ENCODE measurements around the gene ZNF304.

The ZNF304 gene

GRCh38 chr19:57350877-57351805, at the start of gene ZNF304:
ZNF304 (plus strand) TSS chr19:57351271; CDS start chr19:57351665, 394 bp downstream.
- peak; percentile 78 for DNase-seq

GRCh38 chr19:57302020-57302465, 49.0 kb upstream of the ZNF304 start:
- DNase-seq = no peak

DNA sequence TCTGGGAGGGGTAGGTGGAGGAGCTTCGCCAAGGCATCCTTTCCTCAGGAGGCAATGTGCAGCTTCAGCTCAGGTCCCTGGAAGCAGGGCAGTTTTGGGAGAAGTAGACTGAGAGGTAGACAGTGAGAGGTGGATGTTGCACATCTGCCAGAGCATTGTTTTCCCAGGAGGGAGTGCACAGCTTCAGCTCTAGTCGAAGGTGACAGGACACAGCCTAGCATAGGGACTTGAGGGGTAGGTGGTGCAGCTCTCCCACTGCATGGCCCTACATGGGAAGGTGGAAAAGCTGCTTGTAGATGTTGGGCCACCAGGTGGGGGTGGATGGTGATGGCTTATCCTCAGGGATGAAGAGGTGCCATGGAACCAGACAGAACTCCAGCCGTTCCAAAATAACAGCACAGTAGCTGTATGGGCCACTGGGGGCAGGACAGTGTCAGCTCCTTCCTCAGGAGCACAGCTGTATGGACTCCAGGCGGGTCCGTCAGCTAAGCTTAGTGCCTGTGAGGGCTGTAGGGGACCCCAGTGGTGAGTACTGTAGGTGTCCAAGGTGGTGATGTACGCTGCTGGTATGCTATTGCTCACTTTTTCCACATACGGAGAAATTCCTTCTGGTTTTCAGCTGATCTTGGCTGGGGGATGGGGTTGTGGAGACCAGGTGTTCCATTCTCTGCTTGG, 48.2 kb upstream of the ZNF304 start:
- no peak for DNase-seq

DNA sequence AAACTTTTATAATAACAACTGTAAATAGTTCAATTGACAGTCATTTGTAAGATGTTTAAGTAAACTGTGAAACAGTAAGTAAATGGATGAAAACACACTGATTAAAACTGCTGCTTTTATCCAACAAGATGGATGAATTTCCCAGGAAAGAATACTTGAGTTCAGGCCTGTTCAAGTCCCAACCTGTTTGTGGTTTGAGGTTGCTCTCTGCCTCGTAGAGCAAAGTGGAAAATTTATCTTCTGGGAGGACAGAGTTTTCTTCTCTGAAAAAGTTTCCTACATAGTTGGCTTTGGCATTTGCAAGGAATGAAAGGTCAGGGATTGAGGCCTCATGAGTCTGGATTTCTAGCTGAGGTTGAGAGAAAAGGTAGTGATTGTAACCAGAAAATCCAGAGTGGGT, 46.0 kb upstream of the ZNF304 start:
- no peak for DNase-seq

GRCh38 chr19:57308514-57308913, 42.6 kb upstream of the ZNF304 start:
- DNase-seq = no peak

GRCh38 chr19:57310792-57311191, 40.3 kb upstream of the ZNF304 start:
- DNase-seq = no peak

DNA sequence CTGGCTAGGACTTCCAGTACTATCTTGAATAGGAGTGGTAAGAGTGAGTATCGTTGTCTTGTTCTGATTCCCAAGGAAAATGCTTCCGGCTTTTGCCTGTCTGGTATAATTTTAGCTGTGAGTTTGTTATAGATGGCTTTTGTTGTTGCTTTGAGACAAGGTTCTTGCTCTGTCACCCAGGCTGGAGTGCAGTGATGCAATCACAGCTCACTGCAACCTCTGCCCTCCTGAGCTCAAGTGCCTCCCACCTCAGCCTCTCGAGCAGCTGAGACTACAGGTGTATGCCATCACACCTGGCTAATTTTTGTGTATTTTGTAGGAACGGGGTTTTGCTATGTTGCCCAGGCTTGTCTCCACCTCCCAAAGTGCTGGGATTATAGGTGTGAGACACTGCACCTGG, 36.9 kb upstream of the ZNF304 start:
- DNase-seq = no peak

DNA sequence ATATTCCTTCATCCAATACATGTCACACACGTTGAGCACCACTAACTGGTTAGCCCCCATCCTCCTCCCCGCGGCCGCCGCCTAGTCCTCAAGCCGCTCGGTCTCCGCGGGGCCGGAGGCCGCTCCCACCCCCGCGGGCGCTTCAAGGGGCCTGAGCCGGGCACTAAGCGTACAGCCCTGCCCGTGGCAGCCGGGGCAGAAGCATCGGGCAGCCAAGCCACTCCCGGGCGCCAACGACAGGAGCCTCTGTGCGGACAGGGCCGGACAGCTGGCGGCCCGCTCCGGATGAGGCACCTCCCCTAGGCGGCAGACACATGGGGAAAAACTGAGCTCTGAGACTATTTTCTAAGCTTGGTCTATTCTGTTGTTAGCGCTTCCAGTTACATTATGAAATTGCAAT, 33.6 kb upstream of the ZNF304 start:
- no peak for DNase-seq

DNA sequence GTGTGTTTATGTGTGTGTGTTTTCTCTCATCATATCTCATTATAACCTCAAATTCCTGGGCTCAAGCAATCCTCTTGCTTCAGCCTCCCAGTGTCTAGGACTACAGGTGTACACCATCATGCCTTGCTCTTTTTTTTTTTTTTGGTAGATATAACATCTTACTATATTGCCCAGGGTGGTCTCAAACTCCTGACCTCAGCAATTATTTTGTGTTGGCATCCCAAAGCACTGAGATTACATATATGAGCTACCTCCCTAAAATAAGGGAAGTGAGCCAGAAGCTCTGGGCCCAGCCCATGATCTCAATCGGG, 31.2 kb upstream of the ZNF304 start:
- no peak for DNase-seq

- DNase-seq = peak; percentile 93
Observed at GRCh38 chr19:57320180-57321084, 30.6 kb upstream of the ZNF304 start, which contains the start of gene ZNF543. ZNF543 (plus strand) TSS chr19:57320472; CDS start chr19:57320854, 382 bp downstream.

- DNase-seq = no peak
Observed at GRCh38 chr19:57321116-57321515, 30.0 kb upstream of the ZNF304 start.

GRCh38 chr19:57321751-57322150, 29.3 kb upstream of the ZNF304 start:
- DNase-seq = no peak

- no peak for DNase-seq
Observed at GRCh38 chr19:57324992-57325391, 26.1 kb upstream of the ZNF304 start.

DNA sequence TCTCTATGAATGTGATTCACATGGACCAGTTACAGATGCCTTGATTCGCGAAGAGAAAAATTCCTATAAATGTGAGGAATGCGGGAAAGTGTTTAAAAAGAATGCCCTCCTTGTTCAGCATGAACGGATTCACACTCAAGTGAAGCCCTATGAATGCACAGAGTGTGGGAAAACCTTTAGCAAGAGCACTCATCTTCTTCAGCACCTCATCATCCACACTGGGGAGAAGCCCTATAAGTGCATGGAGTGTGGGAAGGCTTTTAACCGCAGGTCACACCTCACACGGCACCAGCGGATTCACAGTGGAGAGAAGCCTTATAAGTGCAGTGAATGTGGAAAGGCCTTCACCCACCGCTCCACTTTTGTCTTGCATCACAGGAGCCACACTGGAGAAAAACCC, 23.1 kb upstream of the ZNF304 start:
- DNase-seq = no peak

- no peak for DNase-seq
Observed at GRCh38 chr19:57334191-57334590, 16.9 kb upstream of the ZNF304 start.

GRCh38 chr19:57338877-57339276, 12.2 kb upstream of the ZNF304 start:
- no peak for DNase-seq

- DNase-seq = no peak
Observed at GRCh38 chr19:57342582-57342981, 8.5 kb upstream of the ZNF304 start.

DNA sequence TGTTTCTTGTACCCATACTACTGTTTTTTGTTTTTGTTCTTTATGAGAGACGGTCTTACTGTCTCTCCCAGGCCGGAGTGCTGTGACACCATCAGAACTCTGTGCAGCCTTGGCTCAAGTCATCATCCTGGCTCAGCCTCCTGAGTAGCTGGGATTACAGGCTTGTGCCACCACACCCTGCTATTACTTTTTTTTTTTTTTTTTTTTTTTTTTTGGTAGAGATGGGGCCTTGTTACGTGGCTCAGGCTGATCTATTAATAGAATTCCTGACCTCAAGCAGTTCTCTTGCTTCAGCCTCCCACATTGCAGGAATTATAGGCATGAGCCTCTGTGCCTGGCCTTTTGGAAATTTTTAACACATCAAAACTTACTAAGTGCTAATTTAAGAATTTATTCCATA, 2.9 kb upstream of the ZNF304 start:
- DNase-seq = no peak

GRCh38 chr19:57351867-57352266, 796 bp downstream of the ZNF304 start:
- no peak for DNase-seq

GRCh38 chr19:57355916-57356315, 4.8 kb downstream of the ZNF304 start:
- DNase-seq = no peak

- DNase-seq = no peak
Observed at GRCh38 chr19:57357406-57357805, 6.3 kb downstream of the ZNF304 start.

DNA sequence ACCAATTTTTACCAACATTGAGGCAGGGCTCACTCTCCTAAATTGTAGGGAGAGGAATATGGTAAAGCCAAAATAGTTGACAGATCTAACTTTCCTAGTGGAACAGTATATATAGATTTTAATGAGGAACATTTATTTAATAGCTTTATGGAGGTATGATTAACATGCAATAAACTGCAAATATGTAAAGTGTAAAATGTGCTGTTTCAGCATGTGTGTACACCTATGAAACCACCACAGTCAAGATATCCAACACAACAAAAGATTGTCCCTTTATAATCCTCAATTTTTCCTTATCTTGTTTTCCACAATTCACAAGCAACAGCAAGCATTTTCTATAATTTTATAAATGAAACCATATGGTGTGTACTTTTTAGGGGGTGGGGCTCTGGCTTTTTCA, 8.2 kb downstream of the ZNF304 start:
- DNase-seq = no peak

DNA sequence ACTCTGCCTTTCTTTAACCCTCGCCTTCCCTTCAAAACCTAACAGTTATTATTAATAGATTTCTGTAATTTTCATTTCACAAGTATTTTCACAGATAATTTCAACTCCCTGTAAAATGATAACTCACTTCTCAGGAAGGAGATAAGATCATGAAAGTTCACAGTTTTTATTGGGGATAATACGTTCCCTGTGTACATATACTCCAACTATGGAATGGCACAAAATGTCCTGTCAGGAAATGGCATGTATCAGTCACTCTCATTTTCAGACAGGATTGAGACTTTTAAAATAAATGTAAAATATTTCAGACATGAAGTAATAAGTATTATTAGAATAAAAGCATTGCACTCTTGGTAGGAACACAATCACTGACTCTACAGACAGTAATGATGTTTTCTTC, 11.3 kb downstream of the ZNF304 start:
- DNase-seq = no peak

Data from stimulated activated CD4-positive, alpha-beta T cell treated with anti-CD3 and anti-CD28 coated beads, Interleukin-4, amount 100 ng/mL, for 1 hour (primary cell).